CD4-positive, alpha-beta T cell treated with Interleukin-1 beta for 1 hour (primary cell): ENCODE measurements around the gene TAS2R60.
"Not testable (repeated sequence)": the region's sequence is repeated elsewhere in the genome, so short reads cannot be mapped to it uniquely, and the experiment has no call there.

Experiments
- DNase-seq, 2 donors: peaks; one replicate each; pipeline ENCODE4 v3.0.0-alpha.2; 2020 to 2022

Gene TAS2R60

GRCh38 chr7:143479055-143479766 is 36.0 kb downstream of the TAS2R60 start:
- DNase-seq: no peak

GRCh38 chr7:143480501-143480900 is 37.2 kb downstream of the TAS2R60 start:
- no peak for DNase-seq

GRCh38 chr7:143484119-143484518 is 40.9 kb downstream of the TAS2R60 start:
- DNase-seq: no peak

GRCh38 chr7:143485094-143485493 is 41.8 kb downstream of the TAS2R60 start:
- no peak for DNase-seq

- peak in 1 of 2 donors; percentile 17 for DNase-seq
Observed at GRCh38 chr7:143485500-143485899, 42.2 kb downstream of the TAS2R60 start.

GRCh38 chr7:143486266-143486665 is 43.0 kb downstream of the TAS2R60 start:
- not testable (repeated sequence) for DNase-seq

- no peak for DNase-seq
Observed at GRCh38 chr7:143487061-143487460, 43.8 kb downstream of the TAS2R60 start.

GRCh38 chr7:143487566-143487965 is 44.3 kb downstream of the TAS2R60 start:
- peak in 1 of 2 donors; percentile 19 for DNase-seq

- DNase-seq: peak in 1 of 2 donors; percentile 7
Observed at GRCh38 chr7:143490717-143491306, 47.6 kb downstream of the TAS2R60 start.

- DNase-seq: no peak
Observed at GRCh38 chr7:143492043-143492471, 48.8 kb downstream of the TAS2R60 start.

GRCh38 chr7:143492799-143493739 is 49.8 kb downstream of the TAS2R60 start:
- no peak for DNase-seq

GRCh38 chr7:143493751-143494150 is 50.5 kb downstream of the TAS2R60 start:
- no peak for DNase-seq
